HG03520 (cell line): ENCODE measurements around the gene UNC79.

ENCODE experiments used
- ATAC-seq: cut with Tn5 transposase; IDR thresholded peaks from one replicate; pipeline ENCODE4 v1.9.1; 2021; ENCODE audit warnings: mild to moderate bottlenecking, moderate library complexity; ENCODE audit not compliant: unreplicated experiment

Gene UNC79

DNA sequence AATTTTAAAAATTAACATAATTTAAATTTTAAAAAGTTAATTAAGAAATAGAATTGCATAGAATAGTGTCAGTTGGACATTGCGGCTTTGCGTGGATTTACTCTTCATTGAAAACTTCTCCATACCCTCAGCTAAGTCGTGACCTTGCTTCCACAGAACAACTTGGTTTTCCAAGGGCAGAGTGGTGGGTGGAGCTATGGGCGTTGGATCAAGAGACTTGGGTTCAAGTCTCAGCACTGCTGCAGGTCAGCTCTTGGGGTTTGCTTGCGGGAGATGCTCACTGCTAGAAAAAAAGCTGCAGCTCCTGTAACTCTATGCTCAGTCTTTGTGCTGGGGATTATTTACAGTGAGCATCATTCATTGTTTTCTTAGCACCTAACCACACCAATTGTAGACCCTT, 223.9 kb downstream of the UNC79 start:
- ATAC-seq = no peak

DNA sequence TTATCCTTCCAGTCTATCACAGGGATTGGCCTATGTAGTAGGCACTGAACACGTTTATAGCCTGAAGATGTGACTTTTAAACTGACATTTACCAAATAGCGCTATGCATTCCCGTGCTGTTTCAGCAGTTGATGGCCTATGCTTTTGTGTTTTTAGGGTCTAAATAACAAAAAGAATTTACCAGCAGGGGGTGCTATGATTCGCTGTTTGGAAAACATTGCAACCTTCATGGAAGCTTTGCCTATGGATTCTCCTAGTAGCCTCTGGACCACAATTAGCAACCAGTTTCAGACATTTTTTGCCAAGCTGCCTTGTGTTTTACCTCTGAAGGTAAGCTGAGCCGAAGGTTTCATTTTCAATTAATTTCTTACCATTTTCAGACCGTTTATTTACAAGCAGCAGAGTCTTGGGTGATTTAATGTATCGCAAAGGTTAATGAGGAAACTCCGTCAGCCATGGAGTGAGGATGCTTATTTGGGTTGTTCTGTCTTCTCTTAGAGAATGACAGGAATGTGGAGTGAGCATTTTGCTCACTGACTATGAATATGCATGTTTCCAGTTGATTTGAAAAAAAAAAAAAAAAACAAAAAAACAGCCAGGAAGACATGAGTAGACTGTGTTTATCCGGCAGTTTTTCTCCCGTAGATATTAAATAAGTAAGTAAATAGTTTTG, 224.5 kb downstream of the UNC79 start:
- no peak for ATAC-seq

DNA sequence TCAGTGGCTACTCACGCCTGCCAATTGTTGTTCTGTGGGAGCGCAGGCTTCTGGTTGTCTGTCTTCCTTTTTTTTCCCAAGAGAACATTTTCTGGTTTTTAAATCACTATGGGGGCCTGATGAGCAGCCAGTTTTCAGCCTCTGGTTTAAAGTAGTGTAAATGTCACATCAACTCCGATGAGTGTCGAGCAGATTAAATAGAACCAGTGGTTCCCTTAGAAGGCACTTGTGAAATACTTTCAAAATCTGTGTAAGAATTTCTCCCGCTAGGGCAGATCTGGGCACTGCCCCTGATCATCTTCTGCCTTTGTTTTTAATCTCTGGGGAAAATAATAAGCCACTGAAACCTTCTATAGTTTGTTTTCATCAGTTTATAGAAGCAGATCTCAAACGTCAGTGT, 227.1 kb downstream of the UNC79 start:
- ATAC-seq = no peak

DNA sequence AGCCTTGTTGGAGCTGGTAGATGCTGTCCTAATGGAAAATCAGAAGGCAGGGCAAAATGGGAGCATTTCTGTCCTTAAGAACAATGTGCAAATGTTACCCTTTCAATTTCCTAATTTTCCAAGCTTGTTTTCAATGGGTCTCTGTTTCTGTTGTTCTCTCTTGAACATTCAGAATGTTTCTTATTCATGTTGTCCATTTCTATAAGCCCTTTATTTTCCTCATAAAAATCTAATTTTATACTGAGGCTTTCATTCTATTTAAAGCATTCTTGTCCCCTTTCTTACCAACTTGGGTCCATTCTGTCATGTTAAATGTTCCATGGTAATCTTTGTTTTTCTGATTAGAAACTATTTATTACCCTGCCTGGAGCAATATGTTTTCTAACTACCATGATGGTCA, 232.6 kb downstream of the UNC79 start:
- ATAC-seq = no peak

DNA sequence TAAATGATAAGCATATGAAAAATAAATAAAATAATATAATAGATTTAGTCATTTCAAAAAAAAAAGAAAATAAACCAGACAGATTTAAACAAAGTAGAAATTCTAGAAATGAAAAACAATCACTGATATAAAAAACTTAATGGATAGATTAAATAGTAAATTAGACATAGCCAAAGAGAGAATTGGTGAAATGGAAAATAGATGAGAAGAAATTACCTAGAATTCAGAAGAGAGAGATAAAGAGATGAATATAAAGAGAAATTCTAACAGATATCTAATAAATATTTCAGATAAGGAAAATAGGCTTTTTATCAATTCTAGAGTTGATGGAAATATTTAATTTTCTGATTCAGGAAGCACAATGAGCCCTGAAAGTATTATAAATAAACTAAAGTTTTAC, 234.4 kb downstream of the UNC79 start:
- ATAC-seq = no peak

DNA sequence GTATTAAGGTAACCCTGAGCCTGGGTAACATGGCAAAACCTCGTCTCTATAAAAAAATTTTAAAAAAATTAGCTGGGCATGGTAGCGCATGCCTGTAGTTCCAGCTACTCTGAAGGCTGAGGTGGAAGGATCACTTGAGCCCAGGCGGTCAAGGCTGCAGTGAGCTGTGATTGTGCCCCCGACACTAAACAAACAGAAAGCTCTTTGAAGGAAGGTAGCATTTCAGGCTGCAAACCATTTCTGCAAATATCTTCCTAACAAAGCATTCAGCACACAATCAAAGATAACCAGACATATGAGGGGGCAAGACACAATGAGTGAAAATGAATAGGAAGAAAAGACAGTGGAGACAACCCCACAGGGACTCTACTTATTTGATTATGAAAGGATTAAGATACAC, 238.9 kb downstream of the UNC79 start:
- no peak for ATAC-seq

DNA sequence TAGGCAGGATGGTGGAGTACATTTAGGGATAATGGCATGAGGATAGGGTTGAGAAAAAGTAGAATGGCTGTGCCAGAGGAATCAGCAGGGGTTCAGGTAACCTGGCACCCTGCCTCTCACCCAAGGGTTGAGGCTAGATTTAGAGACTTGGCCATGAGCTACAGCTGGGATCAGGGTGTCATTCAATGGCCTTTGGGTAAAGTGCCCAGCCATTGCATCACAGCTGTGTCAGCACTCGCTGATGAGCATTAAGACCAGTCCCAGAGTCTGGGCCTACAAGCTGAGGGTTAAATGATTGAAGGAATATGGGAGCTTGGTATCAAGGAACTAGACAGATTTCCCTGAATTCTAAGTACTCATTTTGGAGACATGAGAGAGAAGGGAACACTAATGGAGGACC, 243.6 kb downstream of the UNC79 start:
- no peak for ATAC-seq

DNA sequence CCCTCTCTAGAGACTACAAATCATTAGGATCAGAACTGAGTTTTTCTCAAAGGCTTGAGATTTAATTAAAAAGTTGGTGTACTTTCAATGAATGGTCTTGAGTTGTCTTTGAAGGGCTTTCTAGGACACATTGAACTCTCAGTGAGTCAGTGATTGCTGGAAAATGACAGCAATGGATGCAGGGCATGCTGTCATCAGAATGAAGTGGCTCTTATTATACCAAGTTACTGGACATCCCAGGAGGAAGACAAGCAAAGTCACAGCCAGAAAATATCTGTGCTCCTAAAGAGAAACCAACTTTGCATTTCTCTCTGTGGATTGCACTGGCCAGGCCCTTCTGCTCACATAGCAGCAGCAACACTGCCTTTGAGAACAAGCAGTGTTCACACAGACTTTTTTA, 244.9 kb downstream of the UNC79 start:
- no peak for ATAC-seq

DNA sequence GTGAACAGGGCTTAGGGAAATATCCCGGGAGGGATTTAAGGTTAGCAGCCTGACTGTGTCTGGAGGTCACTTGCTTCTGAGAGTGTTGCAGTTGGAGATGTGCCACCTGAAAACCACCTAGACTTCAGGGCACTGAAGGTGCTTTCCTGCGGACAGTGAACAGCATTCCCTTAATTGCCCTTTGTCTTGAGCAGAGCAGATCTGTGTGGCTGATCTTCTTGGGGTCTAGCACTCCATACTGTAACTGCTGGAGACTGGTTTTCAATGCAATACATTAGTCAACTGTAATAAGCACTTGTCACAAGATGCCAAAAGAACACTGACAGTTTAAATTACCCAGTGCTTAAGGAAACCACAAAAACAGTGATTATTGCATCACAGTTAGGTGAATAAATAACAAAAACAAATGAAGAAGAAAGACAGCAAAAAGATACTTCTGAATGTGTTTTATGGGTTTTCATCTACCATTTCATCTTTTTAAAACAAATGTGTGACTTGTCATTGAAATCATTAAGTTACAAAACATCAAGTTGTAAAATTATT, 245.7 kb downstream of the UNC79 start:
- ATAC-seq = no peak

DNA sequence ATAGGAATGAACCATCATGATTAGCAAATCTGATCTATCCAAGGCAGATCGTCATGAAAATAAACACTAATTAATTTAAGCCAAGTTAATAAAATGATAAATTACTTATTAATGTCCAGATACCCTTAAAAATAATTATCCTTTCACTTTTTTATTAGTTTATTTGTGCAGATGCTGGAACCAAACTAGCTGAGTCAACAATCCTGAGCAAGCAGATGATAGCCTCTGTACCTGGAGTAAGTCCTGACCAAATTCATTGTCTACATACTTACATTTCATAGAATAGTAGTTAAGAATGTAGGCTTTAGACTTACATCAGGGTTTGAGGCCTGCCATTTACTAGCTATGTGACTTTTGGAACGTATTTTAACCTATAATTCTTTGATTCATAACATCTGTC, 251.7 kb downstream of the UNC79 start:
- ATAC-seq = no peak

DNA sequence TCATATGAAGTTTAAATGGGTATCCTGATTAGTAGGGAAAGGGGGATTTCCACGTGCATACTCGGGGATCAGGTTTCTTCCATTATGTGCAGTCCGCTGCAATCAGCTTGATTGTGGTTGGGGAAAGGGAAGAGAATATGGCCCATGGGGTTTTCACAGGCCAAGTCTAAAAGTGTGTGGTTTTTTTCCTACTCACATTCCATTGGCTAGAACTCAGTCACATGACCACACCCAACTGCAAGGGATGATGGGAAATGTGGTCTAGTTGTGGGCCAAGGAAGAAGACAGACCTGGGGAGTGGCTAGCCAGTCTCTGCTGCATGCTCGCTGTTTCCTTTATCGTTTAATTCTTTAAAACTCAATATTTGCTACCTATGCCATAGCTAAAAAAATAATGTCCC, 252.5 kb downstream of the UNC79 start:
- no peak for ATAC-seq

DNA sequence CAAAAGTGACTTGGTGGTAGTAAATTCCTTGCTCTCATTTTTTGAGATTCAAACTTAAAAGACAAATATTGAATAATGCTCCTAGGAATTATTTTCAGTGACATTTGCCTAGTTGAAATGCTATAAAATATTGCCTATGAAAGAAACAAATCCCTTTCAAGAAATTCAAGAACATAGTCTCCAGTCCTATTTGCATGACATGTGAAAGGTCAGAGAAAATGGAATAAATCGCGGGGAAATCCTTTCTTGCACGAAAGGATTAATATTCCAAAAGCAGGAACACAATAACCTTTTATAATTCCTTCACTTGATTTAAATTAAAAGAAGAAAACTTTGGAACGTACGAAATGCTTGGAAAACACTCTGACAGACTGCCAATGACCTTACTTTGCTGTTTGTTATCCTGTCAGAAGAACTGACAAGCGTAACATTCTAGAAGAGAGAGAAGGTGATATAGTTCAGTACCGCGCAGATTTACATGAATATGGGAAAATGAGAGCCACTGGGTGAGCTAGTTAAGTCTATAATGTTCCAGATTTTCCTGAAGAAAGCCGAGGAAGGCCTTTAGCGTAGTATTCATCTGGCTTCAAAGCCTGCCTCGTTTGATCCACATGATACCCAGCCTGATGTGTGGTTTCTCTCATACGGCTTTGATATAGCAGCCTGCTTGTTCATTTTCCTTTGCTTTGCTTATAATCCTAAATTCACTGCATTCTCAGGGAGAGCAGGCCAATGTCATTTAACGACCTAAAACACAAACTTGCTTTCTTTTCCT, 254.6 kb downstream of the UNC79 start:
- ATAC-seq = no peak

DNA sequence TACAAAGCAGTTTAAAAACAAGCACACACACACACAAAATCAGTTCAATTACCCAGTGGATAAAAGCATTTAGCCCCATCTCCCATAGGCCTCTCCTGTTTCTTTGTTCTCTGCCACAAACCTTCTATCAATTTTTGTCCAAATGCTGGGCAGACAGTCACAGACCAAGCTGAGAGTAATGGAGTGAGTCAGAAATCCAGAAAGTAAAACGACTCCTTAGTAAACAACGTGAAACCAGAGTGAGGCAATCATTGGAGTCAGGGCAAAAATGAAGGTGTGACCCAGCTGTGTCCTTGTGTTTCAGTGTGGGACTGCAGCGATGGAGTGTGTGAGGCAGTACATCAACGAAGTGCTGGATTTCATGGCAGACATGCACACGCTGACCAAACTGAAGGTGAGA, 255.5 kb downstream of the UNC79 start:
- no peak for ATAC-seq

DNA sequence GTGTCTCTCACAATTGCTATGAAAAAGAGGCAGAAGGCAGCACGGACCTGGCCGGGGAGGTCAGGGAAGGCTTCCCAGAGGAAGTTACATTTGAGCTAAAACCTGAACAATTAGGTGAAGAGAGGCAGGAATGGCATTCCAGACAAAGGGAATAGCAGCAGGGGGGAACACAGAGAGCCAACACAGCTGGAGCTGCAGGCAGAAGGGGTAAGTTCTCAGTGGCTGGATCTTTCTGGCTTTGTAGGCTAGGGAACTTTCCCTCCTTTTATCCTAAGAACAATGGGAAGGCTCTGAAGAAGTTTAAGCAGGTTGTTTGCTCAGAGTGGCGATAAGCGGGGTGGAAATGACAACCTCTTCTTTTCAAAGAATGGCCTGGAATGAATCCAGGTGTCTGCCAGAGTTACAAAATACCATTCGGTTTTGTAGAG, 257.5 kb downstream of the UNC79 start:
- no peak for ATAC-seq

DNA sequence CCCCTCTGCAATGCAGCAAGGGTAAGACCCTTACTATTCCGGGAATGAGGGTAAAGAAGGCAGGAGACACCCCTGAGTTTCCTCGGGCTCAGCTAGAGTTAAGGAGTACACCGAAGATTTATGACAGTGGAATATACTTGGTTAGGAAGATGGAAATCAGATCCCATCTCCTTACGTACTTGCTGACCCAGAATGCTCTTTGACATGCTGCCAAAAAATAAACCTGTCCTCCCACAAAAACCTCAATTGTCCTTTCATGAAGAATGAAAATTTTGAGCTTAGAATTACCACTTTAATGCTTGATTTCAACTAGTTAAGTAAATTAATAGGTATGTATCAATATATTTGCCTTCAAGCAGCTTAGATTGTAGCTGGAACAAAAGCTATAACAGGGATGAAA, 258.1 kb downstream of the UNC79 start:
- ATAC-seq = no peak

DNA sequence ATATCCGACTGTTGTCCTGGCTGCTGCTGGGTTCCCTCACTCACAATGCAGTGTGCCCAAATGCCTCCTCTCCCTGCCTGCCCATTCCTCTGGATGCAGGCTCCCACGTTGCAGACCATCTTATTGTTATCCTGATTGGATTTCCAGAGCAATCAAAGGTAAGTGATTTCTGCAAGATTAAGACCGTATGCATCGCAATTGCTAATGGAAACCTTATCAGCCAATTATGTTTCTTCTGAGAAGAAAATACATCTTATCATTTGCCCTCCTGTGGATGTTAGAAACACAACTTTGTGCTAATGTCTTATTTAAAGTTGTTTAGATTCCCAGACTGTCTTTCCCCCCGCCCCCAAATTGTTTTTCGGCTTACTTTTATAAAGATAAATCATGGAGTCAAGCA, 259.4 kb downstream of the UNC79 start:
- ATAC-seq = no peak

DNA sequence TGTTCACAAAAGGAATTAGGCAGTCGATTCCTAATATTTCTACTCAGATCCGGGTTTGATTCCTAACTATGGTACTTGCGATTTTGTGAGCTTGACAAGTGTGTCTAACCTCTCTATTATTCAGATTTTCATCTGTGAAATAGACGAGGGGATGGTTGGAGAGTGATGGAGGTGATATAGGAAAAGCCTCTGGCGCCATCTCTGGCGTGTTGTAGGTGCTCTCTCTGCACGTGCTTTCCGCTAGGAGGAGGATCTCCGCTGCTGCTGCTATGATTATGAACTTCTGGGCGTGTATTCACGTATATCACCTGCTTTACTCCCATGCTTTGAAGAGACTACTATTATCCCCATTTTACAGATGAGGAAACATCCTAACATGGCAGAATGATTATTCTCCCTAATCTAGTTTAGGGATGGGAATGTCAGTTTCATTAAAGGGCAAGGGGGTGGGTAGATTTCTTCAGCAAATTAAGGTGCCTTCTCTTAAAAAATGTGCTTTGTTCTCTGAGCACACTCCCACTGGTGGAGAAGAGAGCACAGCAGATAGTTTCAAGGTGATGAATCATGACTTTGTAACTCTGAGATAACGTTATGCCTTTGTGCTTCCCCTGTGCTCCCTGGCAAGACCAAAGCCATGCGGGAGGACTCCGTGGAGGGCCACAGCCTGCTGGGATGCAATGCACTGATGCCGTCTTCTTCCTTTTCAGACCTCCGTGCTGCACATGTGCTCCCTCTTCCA, 260.5 kb downstream of the UNC79 start:
- ATAC-seq = no peak

DNA sequence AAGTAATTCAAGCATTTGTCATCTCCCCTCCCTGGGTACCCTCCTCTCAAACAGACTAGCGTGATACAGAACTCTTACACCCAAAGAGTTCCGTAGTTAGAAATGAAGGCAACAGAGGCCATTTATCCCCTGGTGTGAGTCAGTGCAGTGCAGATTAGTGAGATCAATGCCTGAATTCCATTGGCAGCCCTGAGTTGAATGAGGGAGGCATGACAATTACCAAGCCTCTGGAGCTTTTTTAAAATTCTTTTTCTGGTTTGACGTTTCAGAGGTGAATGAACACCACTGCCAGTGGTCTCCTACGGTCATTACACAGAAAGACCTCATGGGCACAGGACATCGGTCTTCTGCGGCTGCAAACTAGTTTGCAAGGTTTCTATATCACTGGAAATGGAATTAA, 263.2 kb downstream of the UNC79 start:
- ATAC-seq = no peak

DNA sequence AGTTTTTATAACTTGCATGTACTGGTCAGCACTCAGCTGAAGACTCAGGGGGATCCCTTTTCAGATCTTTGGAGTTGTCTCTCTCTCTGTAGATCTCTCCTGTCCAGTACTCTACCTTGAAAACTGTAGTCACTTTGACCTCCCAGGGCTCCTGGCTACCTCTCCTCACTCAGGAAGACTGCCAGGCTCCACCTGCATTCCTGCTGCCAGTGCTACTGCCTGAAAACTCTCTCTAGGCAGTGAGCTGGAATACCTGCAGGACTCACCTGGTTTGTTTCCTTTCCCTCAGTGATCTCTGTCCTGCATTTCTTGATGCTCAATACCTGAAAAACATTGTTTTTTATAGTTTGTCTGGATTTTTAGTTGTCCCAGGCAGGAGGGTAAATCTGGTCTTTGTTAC, 270.2 kb downstream of the UNC79 start:
- no peak for ATAC-seq

DNA sequence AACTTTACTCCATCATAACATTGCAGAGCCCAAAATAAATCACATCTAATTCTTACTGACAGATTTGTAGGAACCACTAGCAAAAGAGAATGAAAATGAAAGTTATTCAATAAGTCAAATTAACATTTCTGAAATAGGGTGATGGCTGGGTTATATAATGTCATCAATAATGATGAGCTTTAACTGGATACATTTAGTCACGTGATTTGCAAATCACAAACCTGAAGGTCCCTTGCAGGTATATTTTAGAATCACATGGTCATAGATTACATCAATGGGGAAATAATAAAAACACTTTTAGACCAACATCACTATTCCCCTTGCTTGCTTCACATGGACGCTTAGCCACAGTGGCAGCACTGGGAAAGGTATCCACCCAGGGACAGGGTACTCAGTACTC, 270.8 kb downstream of the UNC79 start:
- ATAC-seq = no peak

DNA sequence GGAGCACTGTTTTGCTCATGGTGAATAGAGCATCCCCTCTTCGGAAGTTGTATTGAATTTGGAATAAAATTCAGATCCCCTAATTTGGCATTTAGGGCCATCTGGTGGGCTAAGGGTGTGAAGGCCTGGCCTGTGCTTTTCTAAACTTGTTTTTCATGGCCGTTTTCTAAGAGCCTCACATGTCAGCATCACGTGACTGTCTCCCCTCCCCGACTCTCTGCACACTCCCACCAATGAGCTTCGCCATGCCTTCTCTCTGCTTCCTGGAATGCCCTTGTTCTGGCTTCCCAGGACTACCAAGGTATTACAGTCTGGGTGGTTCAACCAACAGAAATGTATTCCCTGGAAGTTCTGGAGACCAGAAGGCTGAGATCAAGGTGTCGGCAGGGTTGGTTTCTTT, 272.2 kb downstream of the UNC79 start:
- ATAC-seq = no peak

DNA sequence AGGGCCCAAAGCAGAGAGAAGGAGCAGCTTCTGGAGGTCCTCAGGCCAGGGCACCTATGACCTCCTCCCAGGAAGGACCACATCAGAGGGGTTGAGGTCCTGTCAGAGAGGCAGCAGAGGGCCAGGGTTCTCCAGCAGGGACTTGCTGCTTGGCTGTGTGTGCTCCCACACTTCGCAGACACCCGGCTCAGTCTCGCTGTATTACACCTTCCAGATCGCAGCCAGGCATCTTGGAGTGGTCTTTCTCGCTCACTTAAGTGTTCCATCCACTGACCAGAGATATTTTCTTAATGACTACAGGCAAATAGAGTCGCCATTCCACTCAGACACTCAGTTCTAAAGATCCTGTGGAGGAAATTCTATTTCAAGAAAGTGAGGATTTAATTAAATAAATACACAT, 273.2 kb downstream of the UNC79 start:
- no peak for ATAC-seq
